ENCODE measurements around the gene TMC7. TPM values are rescaled to one million over a fixed set of nuclear protein-coding genes. Genes with fewer than 3 reads are reported as not detected.

Gene TMC7
- total RNA-seq, 1 experiment from 2014 or later, result 5.2 TPM

GRCh38 chr16:18958621-18959029, 25.1 kb upstream of the TMC7 start:
- H2AFZ ChIP-seq (ENCODE audit: low read depth, low read length, poor library complexity, severe bottlenecking), result no peak overlapping the region
- BruUV-seq (replicated peaks), result no TSS peak

More at GRCh38 chr16:18958621-18959029, 25.1 kb upstream of the TMC7 start:
- H3K79me2 ChIP-seq (ENCODE audit: insufficient read depth, low read length), result no peaks in the 10 kb centered on the region
- CTCF ChIA-PET, result no interaction called here
- no peaks in the 10 kb centered on the region for H3K27me3 ChIP-seq (ENCODE audit: insufficient read depth, low read length)
- no peaks in the 10 kb centered on the region for H3K36me3 ChIP-seq (ENCODE audit: control insufficient read depth in 1 of 2, insufficient read depth in 2 of 2, low read length in 2 of 2)
- RAD21 ChIA-PET (ENCODE audit: low non-redundant PET in 1 of 2, low total read pairs in 2 of 2, uncharacterized antibody in 2 of 2, unreplicated experiment in 2 of 2), result no interaction called here
- no peak for ATAC-seq
- no peak overlapping the region for H3K4me2 ChIP-seq (ENCODE audit: low read length)
- intact Hi-C loops (cut with micrococcal nuclease), result no loop called here
- H3K9me2 ChIP-seq (ENCODE audit: insufficient read depth), result no peaks in the 10 kb centered on the region
- DNase-seq (ENCODE audit: low read depth, low spot score), result no peak
- TF ChIP-seq CTCF (IDR thresholded peaks at IDR 0.05 in 2 of 3, conservative IDR thresholded peaks at IDR 0.05 in 1 of 3; ENCODE audit: borderline replicate concordance in 1 of 3, insufficient read depth in 1 of 3, low read depth in 2 of 3, low read length in 2 of 3) (no peak), RAD21 (IDR thresholded peaks at IDR 0.05; ENCODE audit: low read depth) (no peak), JUND (IDR thresholded peaks at IDR 0.05) (no peak), POLR2AphosphoS5 (IDR thresholded peaks at IDR 0.05; ENCODE audit: low read depth, low read length) (no peak), SIN3A (IDR thresholded peaks at IDR 0.05; ENCODE audit: low read depth) (no peak), FOSL1 (IDR thresholded peaks at IDR 0.05; ENCODE audit: low read depth) (no peak), POLR2A (IDR thresholded peaks at IDR 0.05; ENCODE audit: borderline replicate concordance, extremely low read depth, insufficient read depth, insufficient read length) (no peak), EZH2 (IDR thresholded peaks at IDR 0.05) (no peak), SP1 (IDR thresholded peaks at IDR 0.05; ENCODE audit: low read depth) (no peak), EGR1 (IDR thresholded peaks at IDR 0.05; ENCODE audit: low read depth) (no peak), MAX (IDR thresholded peaks at IDR 0.05) (no peak), EZH2phosphoT487 (IDR thresholded peaks at IDR 0.05; ENCODE audit: borderline replicate concordance) (no peak), SRF (IDR thresholded peaks at IDR 0.05; ENCODE audit: low read depth) (no peak)
- TF ChIP-seq, protein P1, sequence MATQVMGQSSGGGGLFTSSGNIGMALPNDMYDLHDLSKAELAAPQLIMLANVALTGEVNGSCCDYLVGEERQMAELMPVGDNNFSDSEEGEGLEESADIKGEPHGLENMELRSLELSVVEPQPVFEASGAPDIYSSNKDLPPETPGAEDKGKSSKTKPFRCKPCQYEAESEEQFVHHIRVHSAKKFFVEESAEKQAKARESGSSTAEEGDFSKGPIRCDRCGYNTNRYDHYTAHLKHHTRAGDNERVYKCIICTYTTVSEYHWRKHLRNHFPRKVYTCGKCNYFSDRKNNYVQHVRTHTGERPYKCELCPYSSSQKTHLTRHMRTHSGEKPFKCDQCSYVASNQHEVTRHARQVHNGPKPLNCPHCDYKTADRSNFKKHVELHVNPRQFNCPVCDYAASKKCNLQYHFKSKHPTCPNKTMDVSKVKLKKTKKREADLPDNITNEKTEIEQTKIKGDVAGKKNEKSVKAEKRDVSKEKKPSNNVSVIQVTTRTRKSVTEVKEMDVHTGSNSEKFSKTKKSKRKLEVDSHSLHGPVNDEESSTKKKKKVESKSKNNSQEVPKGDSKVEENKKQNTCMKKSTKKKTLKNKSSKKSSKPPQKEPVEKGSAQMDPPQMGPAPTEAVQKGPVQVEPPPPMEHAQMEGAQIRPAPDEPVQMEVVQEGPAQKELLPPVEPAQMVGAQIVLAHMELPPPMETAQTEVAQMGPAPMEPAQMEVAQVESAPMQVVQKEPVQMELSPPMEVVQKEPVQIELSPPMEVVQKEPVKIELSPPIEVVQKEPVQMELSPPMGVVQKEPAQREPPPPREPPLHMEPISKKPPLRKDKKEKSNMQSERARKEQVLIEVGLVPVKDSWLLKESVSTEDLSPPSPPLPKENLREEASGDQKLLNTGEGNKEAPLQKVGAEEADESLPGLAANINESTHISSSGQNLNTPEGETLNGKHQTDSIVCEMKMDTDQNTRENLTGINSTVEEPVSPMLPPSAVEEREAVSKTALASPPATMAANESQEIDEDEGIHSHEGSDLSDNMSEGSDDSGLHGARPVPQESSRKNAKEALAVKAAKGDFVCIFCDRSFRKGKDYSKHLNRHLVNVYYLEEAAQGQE (IDR thresholded peaks at IDR 0.05; ENCODE audit: low read depth), result no peak
- no peak overlapping the region for H3K4me3 ChIP-seq (replicated peaks in 1 of 2; ENCODE audit: low read depth in 1 of 2, low read length in 2 of 2)
- no peak overlapping the region for H3K27ac ChIP-seq (ENCODE audit: low read depth, low read length)
- POLR2A ChIA-PET, result interaction anchor here (0.9 kb wide), 1 partner anchor 14 kb away, joined by 3 read pairs; no protein-coding TSS in a partner anchor
- no peaks in the 10 kb centered on the region for H3K4me1 ChIP-seq (ENCODE audit: control insufficient read depth in 1 of 2, insufficient read depth in 2 of 2, low read length in 2 of 2)
- no peak overlapping the region for H3K9ac ChIP-seq (ENCODE audit: low read length)
- H3K9me3 ChIP-seq (ENCODE audit: control insufficient read depth in 1 of 2, insufficient read depth in 1 of 2, low read depth in 1 of 2, low read length in 2 of 2), result no peaks in the 10 kb centered on the region
- H4K20me1 ChIP-seq (ENCODE audit: insufficient read depth), result no peaks in the 10 kb centered on the region
